HG02678 (cell line): ENCODE data around the gene TTC34.

Experiments
- ATAC-seq: cut with Tn5 transposase; IDR thresholded peaks from one replicate; pipeline ENCODE4 v1.9.1; 2021; ENCODE audit warnings: mild to moderate bottlenecking, moderate library complexity; ENCODE audit not compliant: unreplicated experiment

Gene TTC34

DNA sequence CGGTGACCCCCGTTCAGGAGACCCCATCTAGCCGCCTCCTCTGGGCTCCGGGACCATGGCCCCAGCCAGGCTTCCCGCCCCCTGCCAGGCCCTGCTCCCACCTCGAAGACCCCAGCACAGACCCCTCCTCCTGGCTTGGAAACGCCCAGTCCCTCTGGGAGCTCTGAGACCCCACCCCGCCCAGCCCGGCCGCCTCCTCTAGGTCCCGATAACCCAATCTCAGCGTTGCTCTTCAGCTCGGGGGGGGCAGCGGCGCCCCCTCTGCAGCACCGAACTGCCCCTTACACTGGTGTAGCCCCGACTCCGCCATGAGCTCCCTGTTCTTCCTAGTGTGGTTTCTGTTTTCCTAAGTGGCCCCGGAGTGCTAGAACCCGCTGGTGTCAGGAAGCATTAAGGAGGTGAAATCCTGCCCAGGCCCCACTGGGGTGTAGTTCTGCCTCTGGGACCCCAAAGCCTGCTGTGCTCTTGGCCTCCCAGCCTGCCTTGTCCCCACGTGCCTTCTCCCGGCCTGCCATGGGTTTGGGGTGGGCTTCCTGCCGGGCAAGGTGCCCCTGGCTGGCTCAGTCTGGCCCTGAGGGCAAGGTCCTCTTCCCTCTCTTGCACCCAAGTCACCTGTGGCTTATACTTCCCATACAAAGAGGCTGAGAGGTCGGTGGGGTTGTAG, 157.9 kb downstream of the TTC34 start:
- no peak for ATAC-seq

DNA sequence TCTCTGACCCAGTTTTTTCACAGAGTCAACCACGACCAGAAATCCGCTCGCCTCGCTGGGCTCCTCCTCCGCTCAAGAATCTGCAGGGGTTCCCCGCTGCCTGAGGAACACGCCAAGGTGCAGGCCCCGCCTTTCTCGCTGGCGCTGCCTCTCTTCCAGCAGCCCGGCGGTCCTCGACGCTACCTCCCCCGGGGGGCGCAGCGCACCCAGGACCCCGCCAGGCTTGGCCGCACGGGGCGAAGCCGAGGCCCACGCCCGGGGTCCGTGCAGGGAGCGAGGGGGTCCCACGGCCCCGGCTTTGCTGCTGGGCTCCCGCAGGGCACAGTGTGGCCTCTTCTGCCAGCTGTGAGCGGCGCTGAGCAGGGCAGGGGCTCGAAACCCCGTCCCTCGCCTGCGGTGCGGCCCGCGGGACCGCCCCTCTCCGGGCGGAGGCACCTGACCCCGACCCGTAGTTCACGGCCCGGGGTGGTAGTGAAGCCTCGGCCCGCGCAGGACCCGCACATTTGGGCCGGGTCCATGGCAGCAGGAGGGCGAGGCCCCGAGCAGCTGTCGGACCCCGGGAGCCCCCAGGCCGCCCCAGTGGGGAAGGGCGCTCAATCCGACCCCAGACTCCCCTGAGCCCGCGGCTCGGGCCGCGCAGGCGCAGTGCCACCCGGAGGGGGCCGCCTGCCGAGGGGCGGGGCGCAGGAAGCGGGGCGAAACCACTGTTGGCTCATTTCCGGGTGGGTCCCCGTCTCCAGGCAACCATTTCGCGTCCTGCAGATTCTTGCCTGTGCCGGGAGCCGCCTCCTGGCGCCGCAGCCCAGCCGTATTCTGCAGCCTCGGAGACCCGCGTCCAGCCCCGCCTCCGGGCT, 158.7 kb downstream of the TTC34 start:
- peak; percentile 78 for ATAC-seq

- no peak for ATAC-seq
These were observed 159.3 kb downstream of the TTC34 start for GRCh38 chr1:2642131-2642559.

DNA sequence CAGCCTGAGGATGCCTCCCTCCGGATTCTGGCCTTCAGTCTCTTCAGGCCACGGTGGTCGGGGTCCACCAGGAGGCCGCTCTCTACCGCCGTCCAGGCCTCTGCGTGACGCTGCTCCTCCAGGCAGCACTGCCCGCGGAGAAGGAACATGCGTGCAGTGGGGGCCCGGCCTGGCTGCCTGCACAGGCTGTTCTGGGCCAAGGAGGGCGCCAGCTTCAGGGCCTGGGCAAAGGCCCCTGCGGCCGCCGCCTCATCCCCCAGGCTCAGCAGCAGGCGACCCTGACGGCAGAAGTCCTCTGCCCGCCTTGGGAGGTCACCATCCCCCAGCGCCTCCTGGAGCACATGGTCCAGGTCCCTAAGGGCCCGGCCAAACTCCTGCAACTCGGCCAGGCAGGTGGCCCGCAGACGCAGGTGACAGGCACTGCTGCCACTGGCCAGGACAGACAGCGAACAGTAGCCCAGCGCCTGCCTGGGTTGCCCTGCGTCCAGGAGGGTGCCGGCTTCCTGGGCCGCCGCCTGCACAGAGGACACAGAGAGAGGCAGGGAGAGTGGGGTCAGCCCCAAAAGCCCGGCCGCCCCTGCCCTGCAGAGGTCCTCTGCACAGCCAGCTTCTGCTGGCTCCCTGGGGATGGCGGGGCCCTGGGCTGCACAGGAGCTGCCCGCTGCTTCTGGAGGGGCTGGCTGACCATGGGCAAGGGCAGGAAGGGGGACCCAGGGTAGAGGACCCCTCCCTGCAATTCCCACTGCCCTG, 159.9 kb downstream of the TTC34 start:
- ATAC-seq, result no peak

DNA sequence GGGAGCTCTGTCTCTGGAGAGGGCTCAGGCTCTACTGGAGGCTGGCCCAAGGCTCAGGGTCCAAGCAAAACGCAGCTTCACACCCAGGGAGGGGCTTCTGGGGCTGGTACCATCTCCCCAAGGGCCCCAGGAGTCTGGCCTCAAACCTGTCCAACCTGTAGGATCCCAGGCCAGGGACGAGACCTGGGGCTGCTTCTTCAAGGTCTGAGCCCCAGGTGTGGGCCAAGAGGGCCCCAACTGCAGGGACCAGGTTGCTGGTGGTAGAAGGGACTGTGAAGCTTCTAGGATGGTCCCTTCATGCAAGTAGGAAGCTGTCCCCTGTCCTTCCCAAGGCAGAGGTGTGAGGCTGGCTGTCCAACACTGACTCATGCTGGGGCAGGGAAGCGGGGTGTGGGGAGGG, 160.9 kb downstream of the TTC34 start:
- ATAC-seq, result no peak

GRCh38 chr1:2639607-2640521, 161.6 kb downstream of the TTC34 start:
- no peak for ATAC-seq

- no peak for ATAC-seq
These were observed 162.3 kb downstream of the TTC34 start for GRCh38 chr1:2639203-2639602.

DNA sequence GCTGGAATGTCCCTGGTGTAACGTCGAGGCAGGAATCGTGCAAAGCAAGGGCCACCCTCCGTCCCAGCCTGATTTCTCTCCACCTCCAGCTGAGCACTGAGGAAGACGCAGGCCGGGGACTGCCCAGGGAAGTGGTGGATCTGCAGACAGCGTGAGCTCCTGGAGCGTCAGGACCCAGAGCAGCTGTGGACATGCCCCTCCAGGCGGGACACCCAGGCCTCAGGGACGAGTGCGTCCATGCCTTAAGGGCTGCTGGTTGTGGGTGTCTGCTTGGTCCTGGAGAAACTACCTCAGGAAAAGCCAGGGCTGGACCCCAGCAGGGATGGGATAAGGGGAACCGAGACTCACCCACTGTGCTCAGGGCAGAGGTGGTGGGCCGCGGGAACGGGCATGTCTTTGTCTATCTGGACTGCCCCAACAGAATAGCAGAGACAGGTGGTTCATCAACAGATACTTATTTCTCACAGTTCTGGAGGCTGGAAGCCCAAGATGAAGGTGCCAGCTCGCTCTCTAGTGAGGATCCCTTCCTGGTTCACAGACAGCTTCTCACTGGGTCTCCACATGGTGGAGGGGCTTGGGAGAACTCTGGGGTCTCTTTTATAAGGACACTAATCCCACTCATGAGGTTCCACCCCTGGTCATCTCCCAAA, 162.9 kb downstream of the TTC34 start:
- no peak for ATAC-seq

DNA sequence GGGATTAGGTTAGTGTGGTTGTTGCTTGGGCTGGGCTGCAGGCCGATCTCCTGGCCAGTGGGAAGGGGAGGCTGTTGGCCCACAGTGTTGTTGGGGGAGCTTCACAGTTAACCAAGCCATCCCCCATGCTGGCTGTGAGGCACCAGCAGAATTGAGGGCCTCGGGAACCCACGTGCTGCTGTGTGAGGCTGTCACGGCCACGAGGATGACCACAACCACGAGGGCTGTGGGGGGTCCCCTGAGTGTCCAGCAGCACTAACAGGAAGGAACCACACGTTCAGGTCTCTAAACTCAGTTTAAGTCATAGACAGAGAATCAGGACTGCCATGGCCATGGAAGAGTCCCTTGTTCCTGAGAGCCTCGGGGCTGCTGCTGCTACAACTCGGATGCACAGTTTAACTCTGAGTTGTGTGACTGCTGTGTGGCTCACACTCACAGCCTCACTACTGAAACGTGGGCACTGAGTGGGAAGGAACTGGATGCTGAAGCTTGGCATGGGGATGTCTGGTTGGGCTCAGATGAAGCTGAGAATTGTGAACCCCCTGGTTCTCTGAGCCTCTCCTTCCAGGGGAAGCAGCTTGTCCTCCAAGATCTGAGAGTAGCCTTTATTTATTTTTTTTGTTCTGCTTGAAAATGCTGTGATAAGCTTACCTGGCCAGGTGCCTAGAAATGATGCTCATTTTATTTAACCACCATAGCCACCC, 163.9 kb downstream of the TTC34 start:
- no peak for ATAC-seq

DNA sequence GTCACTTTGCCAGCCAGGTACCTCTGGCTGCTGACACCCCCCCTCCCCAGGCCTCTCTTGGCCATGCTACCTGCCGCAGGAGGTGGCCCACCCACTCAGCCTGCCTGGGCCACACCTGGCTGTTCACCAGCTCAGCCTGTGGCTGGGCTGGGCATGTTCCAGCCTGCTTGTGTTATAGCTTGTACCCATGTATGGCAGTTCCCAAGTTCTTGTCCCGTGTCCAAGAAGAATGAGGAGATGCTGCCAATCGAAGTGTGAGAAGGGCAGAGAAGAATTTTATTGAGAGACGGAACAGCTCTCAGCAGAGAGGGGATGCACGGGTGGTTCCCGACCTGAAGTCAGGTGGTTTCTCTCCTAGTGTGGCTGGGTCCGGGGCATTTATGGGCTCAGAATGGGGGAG, 164.8 kb downstream of the TTC34 start:
- ATAC-seq, result no peak

GRCh38 chr1:2635361-2636010, 166.0 kb downstream of the TTC34 start:
- no peak for ATAC-seq

- no peak for ATAC-seq
These were observed 167.5 kb downstream of the TTC34 start for GRCh38 chr1:2633936-2634491.

DNA sequence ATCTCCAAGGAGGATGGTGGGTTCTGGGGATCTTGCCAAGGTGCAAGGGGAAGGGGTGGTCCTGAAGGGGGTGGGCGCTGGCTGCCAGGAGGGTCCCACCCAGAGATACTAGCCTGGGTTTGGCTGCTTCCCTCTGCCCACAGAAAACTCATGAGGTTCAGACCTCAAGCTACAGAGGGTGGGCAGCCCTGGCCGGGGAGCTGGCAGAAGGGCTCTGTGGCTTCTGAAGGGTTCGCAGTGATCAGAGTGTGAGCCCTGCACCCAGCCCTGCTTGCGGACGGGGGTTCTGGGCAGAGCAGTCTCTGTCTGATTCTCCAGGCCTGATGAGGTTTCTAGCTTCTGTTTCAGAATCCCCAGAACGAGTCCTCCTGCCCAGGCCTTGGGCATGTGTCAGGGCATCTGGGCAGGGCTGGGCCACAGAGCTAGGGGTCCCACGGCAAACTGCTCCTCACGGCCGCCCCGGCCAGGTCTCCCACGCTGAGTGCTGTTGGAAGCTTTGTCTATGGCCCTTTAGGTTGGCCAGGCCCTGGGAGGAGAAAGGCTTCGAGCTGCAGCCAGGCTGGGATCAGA, 168.0 kb downstream of the TTC34 start:
- ATAC-seq, result no peak

GRCh38 chr1:2632561-2633361, 168.7 kb downstream of the TTC34 start, which contains the start of gene MMEL1:
MMEL1 (minus strand) TSS chr1:2633016; CDS start chr1:2629484, 3,532 bp downstream.
- ATAC-seq, result no peak

- no peak for ATAC-seq
These were observed 169.5 kb downstream of the TTC34 start for GRCh38 chr1:2632051-2632430.

DNA sequence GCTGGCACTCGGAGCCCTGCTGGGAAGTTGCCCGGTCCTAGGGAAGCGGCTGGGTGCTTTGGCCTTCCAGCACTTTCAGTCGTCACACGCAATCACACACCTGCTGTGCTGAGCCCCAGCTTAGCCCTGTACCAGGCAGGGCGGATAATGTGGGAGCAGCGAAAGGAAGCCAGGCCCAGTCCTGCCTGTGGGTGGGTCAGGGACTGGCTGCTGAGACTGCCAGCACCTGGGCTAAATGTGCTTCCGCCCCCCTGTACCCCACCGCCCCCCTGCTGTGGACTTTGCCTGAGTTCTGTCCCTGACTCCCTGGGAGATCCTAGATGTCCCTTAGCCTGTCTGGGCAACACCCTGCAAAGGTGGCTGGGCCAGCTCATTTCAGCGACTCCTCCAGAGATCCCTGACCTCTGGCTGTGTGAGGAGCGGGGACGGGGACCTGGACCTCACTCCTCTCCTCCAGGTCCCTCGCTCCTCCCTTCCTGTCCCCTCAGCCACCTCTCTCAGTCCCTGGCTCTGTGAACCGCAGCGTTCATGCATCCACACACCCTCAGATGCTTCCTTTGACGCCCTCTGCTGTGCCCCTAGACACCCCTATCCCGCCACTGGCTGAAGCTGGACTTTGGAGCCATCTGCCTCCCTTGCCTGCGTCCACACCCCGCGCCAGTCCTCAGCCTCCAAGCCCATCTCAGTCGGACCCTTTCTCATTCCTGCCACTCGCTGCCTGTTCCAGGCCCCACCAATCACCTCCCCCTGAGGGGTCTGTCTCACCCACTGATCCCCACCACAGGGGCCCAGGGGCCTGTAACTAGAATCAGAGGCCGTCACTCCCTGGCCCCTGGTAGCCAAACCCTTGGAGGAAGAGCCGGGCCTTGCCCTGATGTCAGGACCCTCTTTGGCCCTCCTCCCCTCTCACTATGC, 170.1 kb downstream of the TTC34 start:
- ATAC-seq, result no peak
